HG02943 (cell line): Measurements from ENCODE around the gene RASA3.
"Not testable (repeated sequence)": the region's sequence is repeated elsewhere in the genome, so short reads cannot be mapped to it uniquely, and the experiment has no call there.

Source experiments
- ATAC-seq: cut with Tn5 transposase; IDR thresholded peaks from one replicate; pipeline ENCODE4 v1.9.1; 2021; ENCODE audit warnings: mild to moderate bottlenecking, low read depth, moderate library complexity; ENCODE audit not compliant: unreplicated experiment

The RASA3 gene

DNA sequence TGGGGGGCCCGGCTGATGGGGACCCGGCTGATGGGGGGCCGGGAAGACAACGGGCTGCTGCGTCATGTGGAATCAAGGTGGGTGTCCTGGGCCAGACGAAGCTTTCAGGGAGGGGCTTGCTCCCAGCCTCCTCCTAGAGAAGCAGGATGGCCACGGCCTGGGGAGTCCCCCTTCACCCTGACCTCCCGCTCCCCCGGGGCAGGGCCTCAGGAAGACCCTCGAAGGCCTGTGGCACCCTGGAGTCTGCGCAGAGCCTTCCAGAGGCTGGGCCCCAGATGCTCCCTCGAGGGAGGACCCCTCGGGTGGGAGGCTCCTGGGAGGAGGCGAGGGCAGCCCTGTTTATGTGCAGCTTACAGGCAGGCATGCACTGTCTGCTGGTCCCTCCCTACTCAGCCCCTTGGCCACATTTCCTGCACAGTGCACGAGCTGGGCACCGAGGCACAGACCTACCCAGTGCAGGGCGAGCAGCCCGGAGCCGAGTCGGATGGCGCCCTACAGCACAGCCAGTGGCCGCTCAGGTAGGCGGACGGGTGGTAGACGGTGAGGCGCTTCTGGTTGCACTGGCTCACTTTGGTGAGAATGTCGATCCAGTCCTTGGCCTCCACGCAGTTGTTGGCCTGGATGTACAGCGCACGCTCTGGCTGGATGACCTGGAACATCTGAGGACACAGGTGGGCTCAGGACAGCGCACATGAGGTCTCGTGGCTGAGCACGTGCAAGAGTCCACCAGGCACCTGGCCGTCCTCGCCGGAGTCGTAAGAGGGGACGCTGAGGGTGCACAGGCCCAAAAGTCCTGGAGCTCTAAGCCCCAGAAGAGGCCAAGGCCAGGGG is 136.1 kb downstream of the RASA3 start:
- no peak for ATAC-seq

DNA sequence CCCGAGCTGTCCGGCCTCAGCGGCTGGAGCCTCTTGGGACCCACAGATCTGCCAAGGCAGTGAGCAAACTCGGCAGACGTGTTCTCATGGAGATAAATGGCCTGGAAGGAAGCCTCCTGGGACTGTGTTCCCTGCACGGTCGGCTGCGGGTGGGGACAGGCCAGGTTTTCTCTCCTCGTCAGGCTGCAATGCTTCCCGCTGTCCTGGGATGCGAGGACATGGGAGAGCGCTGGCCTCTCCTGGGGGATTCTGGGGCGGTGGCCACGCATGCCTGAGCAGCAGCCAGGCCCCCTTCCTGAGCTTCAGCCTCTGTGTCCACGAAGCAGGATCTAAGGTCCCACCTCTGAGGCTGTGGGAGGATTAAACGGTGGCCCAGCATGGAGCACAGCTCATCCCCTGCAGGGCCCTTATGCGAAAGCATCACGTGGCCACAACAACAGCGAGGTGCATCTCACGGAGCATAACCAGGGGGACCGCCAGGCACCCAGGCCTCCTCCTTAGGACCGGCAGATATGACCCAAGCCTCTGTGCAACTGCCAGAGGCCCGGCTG is 137.3 kb downstream of the RASA3 start:
- ATAC-seq, result no peak

GRCh38 chr13:113992276-113993005 is 140.0 kb downstream of the RASA3 start:
- ATAC-seq, result no peak

DNA sequence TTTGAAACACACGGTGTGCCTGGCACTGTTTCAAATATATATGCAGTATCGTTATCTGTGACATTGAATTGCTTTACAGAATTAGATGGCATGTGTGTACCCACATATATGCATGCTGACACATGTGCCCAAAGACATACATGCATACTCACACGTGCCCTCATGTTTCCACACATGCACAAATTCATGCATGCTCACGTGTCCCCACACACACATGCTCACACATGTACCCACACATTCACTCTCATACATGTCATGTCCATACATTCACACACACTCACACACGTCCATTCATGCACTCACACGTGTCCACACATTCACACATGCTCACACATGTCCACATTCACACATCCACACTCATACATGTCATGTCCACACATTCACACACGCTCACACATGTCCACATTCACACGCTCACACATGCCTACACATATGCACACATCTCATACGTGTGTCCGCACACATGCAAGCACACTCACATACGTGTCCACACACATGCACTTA is 140.7 kb downstream of the RASA3 start:
- ATAC-seq, result no peak

- ATAC-seq, result no peak
Observed at GRCh38 chr13:113991191-113991669, 141.2 kb downstream of the RASA3 start.

GRCh38 chr13:113990321-113990837 is 142.0 kb downstream of the RASA3 start:
- no peak for ATAC-seq

DNA sequence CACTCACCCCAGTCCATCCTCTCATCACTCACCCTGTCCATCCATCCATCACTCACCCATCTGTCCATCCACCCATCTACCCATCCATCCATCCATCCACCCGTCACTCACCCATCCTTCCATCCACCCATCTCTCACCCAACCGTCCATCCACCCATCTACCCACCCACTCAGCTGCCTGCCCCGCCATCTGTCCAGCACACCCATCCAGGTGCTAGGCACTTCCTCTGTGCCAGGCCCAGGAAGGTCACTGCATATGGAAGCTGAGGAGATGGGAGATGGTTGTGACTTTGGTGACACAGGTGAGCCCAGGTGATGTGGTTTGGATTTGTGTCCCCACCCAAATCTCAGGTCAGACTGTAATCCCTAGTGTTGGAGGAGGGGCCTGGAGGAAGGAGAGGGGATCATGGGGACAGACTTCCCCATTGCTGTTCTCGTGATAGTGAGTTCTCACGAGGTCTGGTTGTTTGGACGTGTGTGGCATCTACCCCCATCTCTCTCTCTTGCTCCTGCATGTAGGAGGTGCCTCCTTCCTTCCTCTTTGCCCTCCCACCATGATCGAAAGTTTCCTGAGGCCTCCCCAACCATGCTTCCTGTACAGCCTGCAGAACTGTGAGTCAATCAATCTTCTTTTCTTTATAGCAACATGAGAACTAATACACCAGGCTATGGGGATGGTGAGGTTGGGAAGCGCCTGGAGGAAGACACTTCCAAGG is 142.7 kb downstream of the RASA3 start:
- ATAC-seq, result no peak

DNA sequence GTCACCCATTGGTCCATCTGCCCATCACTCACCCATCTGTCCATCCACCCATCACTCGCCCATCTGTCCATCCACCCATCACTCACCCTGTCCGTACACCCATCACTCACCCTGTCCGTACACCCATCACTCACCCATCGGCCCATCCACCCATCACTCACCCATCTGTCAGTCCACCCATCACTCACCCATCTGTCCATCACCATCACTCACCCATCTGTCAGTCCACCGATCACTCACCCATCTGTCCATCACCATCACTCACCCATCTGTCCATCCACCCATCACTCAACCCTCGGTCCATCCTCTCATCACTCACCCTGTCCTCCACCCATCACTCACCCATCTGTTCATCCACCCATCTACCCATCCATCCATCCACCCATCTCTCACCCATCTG is 143.6 kb downstream of the RASA3 start:
- not testable (repeated sequence) for ATAC-seq

DNA sequence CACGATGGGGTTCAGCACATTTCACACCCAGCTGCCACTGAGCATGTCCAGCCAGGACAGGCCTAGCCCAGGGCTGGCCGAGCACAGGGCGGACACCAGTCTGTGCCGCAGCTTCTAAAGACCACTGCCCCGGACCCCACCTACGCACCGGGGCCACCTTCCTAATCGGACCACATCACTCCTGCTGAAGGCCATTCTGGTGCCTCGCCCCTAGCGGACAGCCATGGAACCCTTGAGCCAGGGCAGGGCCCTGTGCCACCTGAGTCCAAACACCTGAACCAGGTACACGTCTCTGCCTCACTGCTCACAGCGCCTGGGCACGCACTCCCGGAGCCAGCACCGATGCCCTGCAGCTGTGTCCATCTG is 150.1 kb downstream of the RASA3 start:
- no peak for ATAC-seq

DNA sequence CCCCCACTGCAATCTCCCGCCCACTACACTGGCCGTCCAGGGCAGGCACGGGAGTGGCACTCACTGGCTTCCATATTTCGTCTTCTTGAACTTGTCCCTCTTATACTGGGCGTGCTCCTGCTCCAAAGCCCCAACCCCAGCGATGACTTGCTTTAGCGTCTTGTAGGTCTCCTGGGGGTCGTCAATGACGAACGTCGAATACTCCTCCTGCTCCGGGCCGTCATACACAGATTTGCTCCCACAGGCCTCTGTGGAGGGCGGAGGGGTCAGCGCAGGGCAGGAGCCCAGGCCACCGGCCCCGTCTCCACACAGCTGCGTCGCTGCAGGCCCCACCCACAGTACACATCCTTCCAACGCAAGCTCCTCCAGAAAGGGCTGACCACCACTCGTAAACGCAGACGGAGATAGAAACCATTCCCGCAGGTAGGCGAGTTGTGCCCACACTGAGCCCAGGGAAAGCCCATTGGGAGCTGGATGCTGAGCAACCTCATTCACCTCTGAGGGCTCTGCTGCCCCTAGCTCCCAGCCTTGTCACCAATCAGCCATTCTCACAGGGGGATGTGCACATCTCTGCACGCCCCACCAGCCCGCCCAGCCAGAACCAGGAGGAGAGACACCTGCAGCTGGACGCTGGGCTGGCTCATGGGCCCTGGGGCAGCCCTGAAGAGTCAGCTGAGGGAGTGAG is 150.7 kb downstream of the RASA3 start:
- ATAC-seq, result no peak

DNA sequence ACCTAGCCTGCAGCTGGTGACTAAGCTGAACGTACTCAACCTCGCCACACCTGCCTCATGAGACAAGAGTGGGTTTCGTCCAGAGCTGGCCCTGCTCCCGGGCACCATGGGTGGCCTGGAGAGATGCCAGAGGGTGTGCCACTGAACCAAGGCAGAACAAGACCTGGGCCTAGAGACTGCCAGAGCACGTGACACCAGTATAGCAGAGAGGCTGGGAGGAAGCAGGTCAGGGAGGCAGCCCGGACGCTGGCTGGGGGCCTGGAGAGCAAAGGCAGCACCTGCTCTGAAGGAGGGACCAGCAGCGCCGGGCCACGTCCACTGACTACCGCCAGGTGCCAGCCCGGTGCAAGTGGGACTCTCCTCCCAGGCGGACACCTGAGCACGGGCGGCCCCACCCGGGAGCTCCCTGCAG is 151.2 kb downstream of the RASA3 start:
- no peak for ATAC-seq

DNA sequence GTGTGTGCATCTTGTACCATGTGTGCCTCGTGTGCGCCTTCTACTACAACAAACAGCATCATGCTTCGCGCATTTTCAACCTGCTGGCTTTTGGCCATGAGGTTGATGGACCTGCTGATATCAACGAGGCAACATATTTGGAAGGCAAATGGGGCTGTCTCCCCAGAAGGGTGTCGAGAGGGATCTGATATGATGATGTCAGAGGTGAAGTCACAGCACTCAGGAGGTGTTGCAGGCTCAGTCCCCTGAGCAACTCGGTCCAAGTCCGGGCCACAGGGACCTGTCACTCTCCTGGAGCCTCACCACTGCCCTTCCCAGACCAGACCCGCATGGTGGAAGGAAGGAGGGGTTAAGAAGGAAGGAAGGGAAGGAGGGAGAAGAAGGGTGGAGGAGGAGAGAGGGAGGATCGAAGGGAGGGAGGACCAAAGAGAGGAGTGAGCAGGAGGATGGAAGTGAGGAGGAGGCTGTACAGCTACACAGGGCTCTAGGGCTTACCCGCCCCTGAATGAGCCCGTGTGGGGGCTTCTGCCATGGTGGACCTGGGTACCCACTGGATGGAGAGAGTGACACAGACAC is 151.8 kb downstream of the RASA3 start:
- no peak for ATAC-seq

DNA sequence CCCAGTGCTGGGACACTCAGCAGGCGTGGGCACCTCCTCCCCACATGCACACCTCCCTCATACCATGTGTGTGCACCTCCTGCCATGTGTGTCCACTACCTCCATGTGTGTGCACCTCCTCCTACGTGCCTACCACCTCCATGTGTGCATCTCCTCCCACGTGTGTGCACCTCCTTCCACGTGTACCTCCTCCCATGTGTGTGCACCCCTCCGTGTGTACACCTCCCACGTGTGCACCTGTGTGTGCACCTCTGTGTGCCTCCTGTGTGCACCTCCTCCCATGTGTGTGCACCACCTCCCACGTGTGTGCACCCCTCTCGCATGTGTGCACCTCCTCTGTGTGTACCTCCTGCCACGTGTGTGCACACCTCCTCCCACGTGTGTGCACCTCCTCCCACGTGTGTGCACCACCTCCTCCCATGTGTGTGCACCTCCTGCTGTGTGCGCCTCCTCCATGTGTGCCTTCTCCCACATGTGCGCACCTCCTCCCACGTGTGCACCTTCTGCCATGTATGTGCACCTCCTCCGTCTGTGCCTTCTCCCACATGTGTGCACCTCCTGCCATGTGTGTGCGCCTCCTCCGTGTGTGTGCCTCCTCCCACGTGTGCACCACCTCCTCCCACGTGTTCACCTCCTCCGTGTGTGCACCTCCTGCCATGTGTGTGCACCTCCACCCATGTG is 152.5 kb downstream of the RASA3 start:
- no peak for ATAC-seq

DNA sequence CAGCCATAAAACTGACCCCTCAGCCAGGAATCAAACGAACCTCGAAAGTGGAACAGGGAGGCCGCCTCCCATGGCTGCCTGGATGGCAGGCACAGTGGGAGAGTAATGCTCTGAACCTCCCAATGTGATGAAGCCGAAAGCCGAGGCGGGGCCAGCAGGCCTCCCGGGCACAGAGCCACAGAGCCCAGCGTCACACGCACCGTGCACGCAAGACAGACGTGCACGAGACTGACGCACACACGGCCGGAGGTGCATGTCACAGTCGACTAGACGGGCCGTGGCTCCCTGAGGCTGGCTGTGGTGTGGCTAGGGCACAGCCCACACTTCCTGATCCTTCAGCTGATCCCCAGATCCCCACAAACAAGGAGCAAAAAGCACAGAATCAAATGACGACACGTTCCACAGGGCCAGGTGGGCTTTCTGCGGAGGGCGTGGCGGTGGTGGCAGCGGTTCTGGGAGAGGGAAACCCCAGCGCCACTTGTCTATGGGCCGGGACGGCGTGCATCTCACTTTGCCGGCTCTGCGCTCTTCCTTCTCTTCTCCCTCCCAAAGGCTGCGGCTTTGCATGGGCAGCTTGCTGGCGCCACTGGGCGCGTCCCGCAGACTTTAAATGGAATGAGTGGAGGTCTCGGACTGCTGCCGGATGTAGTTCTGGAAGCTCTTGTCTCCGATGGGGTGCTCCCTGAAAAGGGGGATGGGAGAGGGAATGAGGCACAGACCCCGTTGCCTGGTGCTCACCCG is 153.5 kb downstream of the RASA3 start:
- no peak for ATAC-seq

- no peak for ATAC-seq
Observed at GRCh38 chr13:113977976-113978375, 154.4 kb downstream of the RASA3 start.

- no peak for ATAC-seq
Observed at GRCh38 chr13:113976711-113977684, 155.4 kb downstream of the RASA3 start.

DNA sequence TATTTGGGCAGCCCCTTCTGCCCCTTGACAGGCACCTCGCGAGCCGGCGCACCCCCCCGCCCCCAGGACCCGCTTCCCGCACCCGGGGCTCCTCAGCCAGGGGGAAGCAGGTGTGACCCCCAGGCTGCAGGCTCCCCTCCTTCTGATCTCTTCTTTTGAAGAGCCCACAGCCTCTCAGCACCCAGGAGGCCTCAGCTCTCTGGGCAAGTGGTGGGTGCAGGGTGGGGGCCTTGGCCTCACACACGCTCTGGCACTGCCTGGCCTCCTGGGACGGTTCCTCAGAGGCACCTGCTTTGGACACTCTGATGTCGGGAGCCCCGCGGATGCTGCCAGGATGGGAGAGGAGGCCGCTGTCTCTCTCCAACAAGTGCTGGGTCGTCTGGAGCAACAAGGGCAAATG is 157.0 kb downstream of the RASA3 start:
- no peak for ATAC-seq
